Stomach smooth muscle (tissue), 2 donors: ENCODE results near the gene FBN2.
"Not testable (repeated sequence)": the region's sequence is repeated elsewhere in the genome, so short reads cannot be mapped to it uniquely, and the experiment has no call there.

ENCODE experiments used
- H3K27ac ChIP-seq: one replicate; pipeline ENCODE4 v1.7.0; 2013; ENCODE audit warnings: mild to moderate bottlenecking, low read length, inconsistent platforms
- H3K27me3 ChIP-seq, 2 donors: one replicate each; pipeline ENCODE4 v1.7.0; 2013; ENCODE audit warnings: low read length in 2 of 2; ENCODE audit not compliant: insufficient read depth in 2 of 2, control insufficient read depth in 1 of 2
- H3K36me3 ChIP-seq, 2 donors: one replicate each; pipeline ENCODE4 v1.7.0; 2013; ENCODE audit warnings: low read length in 2 of 2; ENCODE audit not compliant: control insufficient read depth in 2 of 2, insufficient read depth in 2 of 2
- H3K4me1 ChIP-seq: one replicate; pipeline ENCODE4 v1.7.0; 2013; ENCODE audit warnings: low read length; ENCODE audit not compliant: control insufficient read depth, insufficient read depth
- H3K4me3 ChIP-seq, 2 donors: one replicate each; pipeline ENCODE4 v1.7.0; 2013; ENCODE audit warnings: low read length in 2 of 2
- H3K9ac ChIP-seq, 2 donors: one replicate each; pipeline ENCODE4 v1.7.0; 2013; ENCODE audit warnings: low read length in 2 of 2, mild to moderate bottlenecking in 1 of 2
- H3K9me3 ChIP-seq, 2 donors: one replicate each; pipeline ENCODE4 v1.7.0; 2013; ENCODE audit warnings: low read length in 2 of 2; ENCODE audit not compliant: control insufficient read depth in 2 of 2
- donor health status: healthy.
- donor health status: Pancreatic carcinoma.

FBN2 gene

GRCh38 chr5:128457147-128457915, 80.7 kb downstream of the FBN2 start:
- not testable (repeated sequence) for H3K9me3 ChIP-seq, H3K36me3 ChIP-seq, H3K4me1 ChIP-seq, H3K4me3 ChIP-seq, H3K27ac ChIP-seq, H3K9ac ChIP-seq, H3K27me3 ChIP-seq

GRCh38 chr5:128455841-128456361, 82.1 kb downstream of the FBN2 start:
- Histone ChIP-seq H3K4me3 (no peak overlapping the region), H3K9me3 (no peaks in the 10 kb centered on the region), H3K9ac (no peak overlapping the region), H3K4me1 (no peaks in the 10 kb centered on the region), H3K36me3 (no peaks in the 10 kb centered on the region), H3K27me3 (no peaks in the 10 kb centered on the region), H3K27ac (no peak overlapping the region)

GRCh38 chr5:128453121-128453520, 84.9 kb downstream of the FBN2 start:
- Histone ChIP-seq H3K36me3 (no peaks in the 10 kb centered on the region), H3K27me3 (no peaks in the 10 kb centered on the region), H3K27ac (no peak overlapping the region), H3K9me3 (no peaks in the 10 kb centered on the region), H3K9ac (no peak overlapping the region), H3K4me1 (no peaks in the 10 kb centered on the region), H3K4me3 (no peak overlapping the region)

- not testable (repeated sequence) for H3K4me3 ChIP-seq, H3K36me3 ChIP-seq, H3K9ac ChIP-seq, H3K4me1 ChIP-seq, H3K27ac ChIP-seq, H3K27me3 ChIP-seq, H3K9me3 ChIP-seq
These were observed 90.8 kb downstream of the FBN2 start for GRCh38 chr5:128447224-128447623.

GRCh38 chr5:128441941-128442350, 96.1 kb downstream of the FBN2 start:
- H3K9ac ChIP-seq = no peak overlapping the region
- no peaks in the 10 kb centered on the region for H3K4me1 ChIP-seq
- no peak overlapping the region for H3K4me3 ChIP-seq
- no peaks in the 10 kb centered on the region for H3K36me3 ChIP-seq
- no peak overlapping the region for H3K27ac ChIP-seq
- H3K9me3 ChIP-seq = no peaks in the 10 kb centered on the region
- H3K27me3 ChIP-seq = no peaks in the 10 kb centered on the region

GRCh38 chr5:128441165-128441564, 96.9 kb downstream of the FBN2 start:
- Histone ChIP-seq H3K9ac (no peak overlapping the region), H3K9me3 (no peaks in the 10 kb centered on the region), H3K27ac (no peak overlapping the region), H3K4me3 (no peak overlapping the region), H3K27me3 (no peaks in the 10 kb centered on the region), H3K4me1 (no peaks in the 10 kb centered on the region), H3K36me3 (no peaks in the 10 kb centered on the region)

- H3K9me3 ChIP-seq = no peaks in the 10 kb centered on the region
- no peak overlapping the region for H3K4me3 ChIP-seq
- no peaks in the 10 kb centered on the region for H3K36me3 ChIP-seq
- no peak overlapping the region for H3K27ac ChIP-seq
- no peak overlapping the region for H3K9ac ChIP-seq
- no peaks in the 10 kb centered on the region for H3K4me1 ChIP-seq
- no peaks in the 10 kb centered on the region for H3K27me3 ChIP-seq
These were observed 101.3 kb downstream of the FBN2 start for GRCh38 chr5:128436749-128437188.

GRCh38 chr5:128435861-128436260, 102.2 kb downstream of the FBN2 start:
- Histone ChIP-seq H3K9me3 (no peaks in the 10 kb centered on the region), H3K4me1 (no peaks in the 10 kb centered on the region), H3K27me3 (no peaks in the 10 kb centered on the region), H3K9ac (no peak overlapping the region), H3K27ac (no peak overlapping the region), H3K36me3 (no peaks in the 10 kb centered on the region), H3K4me3 (no peak overlapping the region)

- Histone ChIP-seq H3K9me3 (no peaks in the 10 kb centered on the region), H3K4me1 (no peaks in the 10 kb centered on the region), H3K27me3 (no peaks in the 10 kb centered on the region), H3K9ac (no peak overlapping the region), H3K4me3 (no peak overlapping the region), H3K36me3 (no peaks in the 10 kb centered on the region), H3K27ac (no peak overlapping the region)
These were observed 103.1 kb downstream of the FBN2 start for GRCh38 chr5:128434993-128435392.

- Histone ChIP-seq H3K4me1 (no peaks in the 10 kb centered on the region), H3K4me3 (no peak overlapping the region), H3K27ac (no peak overlapping the region), H3K27me3 (no peaks in the 10 kb centered on the region), H3K9ac (no peak overlapping the region), H3K9me3 (no peaks in the 10 kb centered on the region), H3K36me3 (no peaks in the 10 kb centered on the region)
These were observed 105.1 kb downstream of the FBN2 start for GRCh38 chr5:128432913-128433440.

- no peak overlapping the region for H3K27ac ChIP-seq
- no peaks in the 10 kb centered on the region for H3K27me3 ChIP-seq
- H3K36me3 ChIP-seq = no peaks in the 10 kb centered on the region
- H3K4me3 ChIP-seq = no peak overlapping the region
- no peaks in the 10 kb centered on the region for H3K9me3 ChIP-seq
- H3K9ac ChIP-seq = no peak overlapping the region
- no peaks in the 10 kb centered on the region for H3K4me1 ChIP-seq
These were observed 110.1 kb downstream of the FBN2 start for GRCh38 chr5:128427921-128428320.
